Measurements from ENCODE around the gene COL4A1.

GRCh38 chr13:110322126-110322827 lies 15.3 kb upstream of the COL4A1 start:
- TF ChIP-seq CTCF (IDR thresholded peaks at IDR 0.05; ENCODE audit: low read length), result no peak
- no peak for TF ChIP-seq EZH2 (IDR thresholded peaks at IDR 0.05; ENCODE audit: borderline replicate concordance, low read length)

Measured in OCI-LY1 (cell line).